K562 (cell line): ENCODE results near the gene TMEM225B. TPM values are rescaled to one million over a fixed set of nuclear protein-coding genes. Genes with fewer than 3 reads are reported as not detected.
A peak's percentile ranks its signal among the peaks of the same experiment; 100 is the strongest.

ENCODE experiments used
- ARNT ChIP-seq, 2 experiments: fragments of 450-650 bp; IDR thresholded peaks; 2 replicates each; pipeline ENCODE4 v1.6.1; 2016; ENCODE audit warnings: mild to moderate bottlenecking in 1 of 2
- CTCFL ChIP-seq: IDR thresholded peaks from 2 replicates; pipeline ENCODE4 v1.6.1; 2011; ENCODE audit warnings: borderline replicate concordance, low read depth, mild to moderate bottlenecking, moderate library complexity, low read length; ENCODE audit not compliant: insufficient read depth, poor library complexity, severe bottlenecking
- EGR1 ChIP-seq: fragments of 450-650 bp; conservative IDR thresholded peaks from 2 replicates; pipeline ENCODE4 v1.6.1; 2017; ENCODE audit warnings: mild to moderate bottlenecking
- GABPB1 ChIP-seq: sonication (generic); formaldehyde crosslinking; IDR thresholded peaks from 2 replicates; pipeline ENCODE4 v1.8.0; 2022; ENCODE audit warnings: mild to moderate bottlenecking, missing genetic modification reagents
- IRF2 ChIP-seq: sonication (generic); formaldehyde crosslinking; IDR thresholded peaks from 2 replicates; pipeline ENCODE4 v1.8.1; 2022; ENCODE audit warnings: mild to moderate bottlenecking, missing genetic modification reagents
- JUN ChIP-seq, 2 experiments: sonication (generic) in 1 of 2; formaldehyde crosslinking in 1 of 2; IDR thresholded peaks; 2 replicates each; pipeline versions ENCODE4 v1.6.1 to v1.8.0; 2012 to 2022; ENCODE audit warnings: borderline replicate concordance in 2 of 2, mild to moderate bottlenecking in 2 of 2, improper control_type of control experiment in 1 of 2, low read depth in 1 of 2, low read length in 1 of 2, missing genetic modification reagents in 1 of 2
- NFIC ChIP-seq: fragments of 450-650 bp; IDR thresholded peaks from 2 replicates; pipeline ENCODE4 v1.6.1; 2017; ENCODE audit warnings: mild to moderate bottlenecking, inconsistent platforms
- RBM39 ChIP-seq: fragments of 200-400 bp; formaldehyde crosslinking; optimal IDR thresholded peaks from 2 replicates; pipeline ENCODE3; 2018; ENCODE audit warnings: low read depth, low read length
- ZNF511 ChIP-seq: sonication (generic); formaldehyde crosslinking; IDR thresholded peaks from 2 replicates; pipeline ENCODE4 v1.8.0; 2022; ENCODE audit warnings: mild to moderate bottlenecking, missing genetic modification reagents
- ZNF76 ChIP-seq: fragments of 250-450 bp; sonication (Bioruptor Pico); IDR thresholded peaks from 2 replicates; pipeline ENCODE4 v1.4.0; 2020; ENCODE audit warnings: mild to moderate bottlenecking, moderate library complexity, borderline replicate concordance
- ZNF830 ChIP-seq: fragments of 250-450 bp; sonication (Bioruptor Pico); IDR thresholded peaks from 2 replicates; pipeline ENCODE4 v1.5.0; 2021; ENCODE audit warnings: mild to moderate bottlenecking
- polyA plus RNA-seq, 8 experiments: library from polyadenylated mRNA; depleted of rRNA in 4 of 8; stranded (reverse) in 5 of 8; unstranded in 3 of 8; fragments of >200 nt; fragmentation: Nextera tagmentation in 2 of 8; fragmentation: Illumina TruSeq in 1 of 8; extraction: Ambion mirVana in 2 of 8; extraction: Trizol in 1 of 8; gene quantifications; 2 replicates each; pipeline versions ENCODE4 v1.2.1 to v1.2.3, GENCODE V29; 2011 to 2014; ENCODE audit warnings: inconsistent platforms in 1 of 8, missing spikeins in 1 of 8
- total RNA-seq, 7 experiments: library from RNA; depleted of rRNA in 6 of 7; stranded (reverse); fragments of >200 nt in 6 of 7; fragmentation: Illumina TruSeq in 2 of 7; extraction: Trizol in 2 of 7; gene quantifications; 2 replicates each; pipeline versions ENCODE4 v1.2.1 to v1.2.3, GENCODE V29; 2011 to 2021; ENCODE audit warnings: low replicate concordance in 1 of 7
- TF ChIP-seq, protein P1 (sequence below): fragments of 200-800 bp; sonication (Bioruptor generic); IDR thresholded peaks from 2 replicates; pipeline ENCODE4 v1.6.1; 2017; ENCODE audit warnings: missing genetic modification characterization, missing compliant biosample characterization
- TF ChIP-seq, protein P2 (sequence below), 2 experiments: fragments of 450-650 bp in 1 of 2; sonication (generic) in 1 of 2; formaldehyde crosslinking in 1 of 2; IDR thresholded peaks; 2 replicates each; pipeline versions ENCODE4 v1.7.1 to v1.9.0; 2016 to 2022; ENCODE audit warnings: inconsistent platforms in 1 of 2, mild to moderate bottlenecking in 1 of 2, missing genetic modification reagents in 1 of 2

The TMEM225B gene
- total and polyA plus RNA-seq, 9 of the 15 experiments (the other 6 are each of a cell fraction or from before 2014, with no cell fraction given) = 0.08 to 0.73 (median 0.56) TPM

- TF ChIP-seq CTCFL (no peak), JUN (IDR thresholded peaks at IDR 0.05; ENCODE audit: borderline replicate concordance, low read depth, low read length) (peak; percentile 5; the same call in 1 of the 2 replicates), JUN (CRISPR knock-in tag; IDR thresholded peaks at IDR 0.05; ENCODE audit: borderline replicate concordance) (no peak; the same call in 1 of the 2 replicates), ZNF76 (CRISPR knock-in tag) (no peak), ARNT (IDR thresholded peaks at IDR 0.05) (0 out of 4 replicates have a peak, but pooled peaks of 1 of the 2 experiments have one; percentile 21), ZNF830 (CRISPR knock-in tag) (no peak), IRF2 (CRISPR knock-in tag) (no peak), GABPB1 (CRISPR knock-in tag) (no peak), NFIC (no peak), RBM39 (no peak), ZNF511 (CRISPR knock-in tag) (no peak), EGR1 (no peak)
- TF ChIP-seq, protein P1, sequence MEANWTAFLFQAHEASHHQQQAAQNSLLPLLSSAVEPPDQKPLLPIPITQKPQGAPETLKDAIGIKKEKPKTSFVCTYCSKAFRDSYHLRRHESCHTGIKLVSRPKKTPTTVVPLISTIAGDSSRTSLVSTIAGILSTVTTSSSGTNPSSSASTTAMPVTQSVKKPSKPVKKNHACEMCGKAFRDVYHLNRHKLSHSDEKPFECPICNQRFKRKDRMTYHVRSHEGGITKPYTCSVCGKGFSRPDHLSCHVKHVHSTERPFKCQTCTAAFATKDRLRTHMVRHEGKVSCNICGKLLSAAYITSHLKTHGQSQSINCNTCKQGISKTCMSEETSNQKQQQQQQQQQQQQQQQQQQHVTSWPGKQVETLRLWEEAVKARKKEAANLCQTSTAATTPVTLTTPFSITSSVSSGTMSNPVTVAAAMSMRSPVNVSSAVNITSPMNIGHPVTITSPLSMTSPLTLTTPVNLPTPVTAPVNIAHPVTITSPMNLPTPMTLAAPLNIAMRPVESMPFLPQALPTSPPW (CRISPR knock-in tag) = no peak
- TF ChIP-seq, protein P2, sequence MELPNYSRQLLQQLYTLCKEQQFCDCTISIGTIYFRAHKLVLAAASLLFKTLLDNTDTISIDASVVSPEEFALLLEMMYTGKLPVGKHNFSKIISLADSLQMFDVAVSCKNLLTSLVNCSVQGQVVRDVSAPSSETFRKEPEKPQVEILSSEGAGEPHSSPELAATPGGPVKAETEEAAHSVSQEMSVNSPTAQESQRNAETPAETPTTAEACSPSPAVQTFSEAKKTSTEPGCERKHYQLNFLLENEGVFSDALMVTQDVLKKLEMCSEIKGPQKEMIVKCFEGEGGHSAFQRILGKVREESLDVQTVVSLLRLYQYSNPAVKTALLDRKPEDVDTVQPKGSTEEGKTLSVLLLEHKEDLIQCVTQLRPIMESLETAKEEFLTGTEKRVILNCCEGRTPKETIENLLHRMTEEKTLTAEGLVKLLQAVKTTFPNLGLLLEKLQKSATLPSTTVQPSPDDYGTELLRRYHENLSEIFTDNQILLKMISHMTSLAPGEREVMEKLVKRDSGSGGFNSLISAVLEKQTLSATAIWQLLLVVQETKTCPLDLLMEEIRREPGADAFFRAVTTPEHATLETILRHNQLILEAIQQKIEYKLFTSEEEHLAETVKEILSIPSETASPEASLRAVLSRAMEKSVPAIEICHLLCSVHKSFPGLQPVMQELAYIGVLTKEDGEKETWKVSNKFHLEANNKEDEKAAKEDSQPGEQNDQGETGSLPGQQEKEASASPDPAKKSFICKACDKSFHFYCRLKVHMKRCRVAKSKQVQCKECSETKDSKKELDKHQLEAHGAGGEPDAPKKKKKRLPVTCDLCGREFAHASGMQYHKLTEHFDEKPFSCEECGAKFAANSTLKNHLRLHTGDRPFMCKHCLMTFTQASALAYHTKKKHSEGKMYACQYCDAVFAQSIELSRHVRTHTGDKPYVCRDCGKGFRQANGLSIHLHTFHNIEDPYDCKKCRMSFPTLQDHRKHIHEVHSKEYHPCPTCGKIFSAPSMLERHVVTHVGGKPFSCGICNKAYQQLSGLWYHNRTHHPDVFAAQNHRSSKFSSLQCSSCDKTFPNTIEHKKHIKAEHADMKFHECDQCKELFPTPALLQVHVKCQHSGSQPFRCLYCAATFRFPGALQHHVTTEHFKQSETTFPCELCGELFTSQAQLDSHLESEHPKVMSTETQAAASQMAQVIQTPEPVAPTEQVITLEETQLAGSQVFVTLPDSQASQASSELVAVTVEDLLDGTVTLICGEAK (IDR thresholded peaks at IDR 0.05) = peak; percentile 55
- TF ChIP-seq, protein P2 (CRISPR knock-in tag; IDR thresholded peaks at IDR 0.05) = no peak
Observed at GRCh38 chr7:99559175-99559915, 38.7 kb upstream of the TMEM225B start (continued).
